Stimulated activated CD8-positive, alpha-beta memory T cell treated with anti-CD3 and anti-CD28 coated beads, Interleukin-7, amount 100 ng/mL, for 24 hours (primary cell): Measurements from ENCODE around the gene KCNQ1.

ENCODE experiments used
- DNase-seq: peaks from one replicate; pipeline ENCODE4 v3.0.0-alpha.2; 2020; ENCODE audit warnings: low read depth

KCNQ1 gene

DNA sequence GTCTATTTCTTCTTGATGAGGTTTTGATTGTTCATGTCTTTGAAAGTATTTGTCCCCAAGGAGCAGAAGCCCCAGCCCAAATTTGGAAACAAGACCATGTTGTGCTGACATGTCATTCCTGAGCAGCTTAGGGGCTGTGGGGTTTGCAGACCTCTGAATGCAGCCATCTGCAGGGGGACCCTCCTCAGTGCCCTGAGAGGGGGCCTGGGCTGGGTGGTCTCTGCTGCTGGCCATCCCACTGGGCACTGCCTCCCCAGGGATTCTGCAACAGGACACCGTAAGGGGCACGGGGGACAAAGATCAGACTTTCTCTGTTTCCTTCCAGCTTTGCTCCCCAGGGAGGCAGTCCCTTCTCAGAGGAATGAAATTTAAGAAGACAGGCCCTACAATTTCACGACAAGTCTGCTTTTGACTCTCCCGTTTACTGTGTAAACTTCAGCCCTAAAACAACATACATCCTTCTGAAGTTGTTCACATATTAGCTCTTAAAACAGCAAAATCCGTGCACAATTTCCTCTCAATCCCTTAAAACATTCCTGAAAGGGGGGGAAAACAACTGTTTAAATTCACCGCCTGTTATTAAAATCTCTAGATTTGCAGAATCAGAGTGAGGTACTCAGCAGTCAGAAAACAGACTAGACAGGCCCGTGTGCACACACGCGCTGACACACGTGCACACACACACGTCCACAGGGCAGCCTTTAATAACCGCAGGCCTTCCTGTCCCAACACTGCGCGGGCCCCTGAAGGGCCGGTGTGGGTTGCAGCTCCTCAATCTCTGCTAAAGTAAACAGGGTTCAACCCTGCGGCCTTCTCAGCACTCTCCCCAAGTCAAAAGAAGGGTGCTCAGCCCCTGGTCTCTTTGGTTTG is 109.8 kb downstream of the KCNQ1 start:
- no peak for DNase-seq

DNA sequence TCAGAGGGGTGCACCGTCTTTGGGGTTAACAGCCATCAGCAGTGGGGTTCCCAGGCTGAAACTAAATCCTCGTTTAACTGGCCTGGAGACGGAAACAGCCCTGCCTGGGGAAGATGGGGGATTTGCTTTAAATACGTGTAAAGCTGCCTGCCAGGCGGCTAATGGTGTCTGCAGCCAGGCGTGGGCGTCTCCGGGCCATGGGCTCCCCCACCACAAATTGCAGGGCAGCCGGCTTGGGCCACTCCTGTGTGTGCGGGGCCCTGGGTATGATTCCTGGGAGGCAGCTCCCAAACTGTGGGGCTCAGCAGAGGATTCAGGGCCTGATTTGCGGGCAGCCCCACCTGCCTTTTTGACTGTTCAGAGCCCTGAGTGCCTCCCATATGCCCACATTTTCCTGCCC is 110.5 kb downstream of the KCNQ1 start:
- no peak for DNase-seq

DNA sequence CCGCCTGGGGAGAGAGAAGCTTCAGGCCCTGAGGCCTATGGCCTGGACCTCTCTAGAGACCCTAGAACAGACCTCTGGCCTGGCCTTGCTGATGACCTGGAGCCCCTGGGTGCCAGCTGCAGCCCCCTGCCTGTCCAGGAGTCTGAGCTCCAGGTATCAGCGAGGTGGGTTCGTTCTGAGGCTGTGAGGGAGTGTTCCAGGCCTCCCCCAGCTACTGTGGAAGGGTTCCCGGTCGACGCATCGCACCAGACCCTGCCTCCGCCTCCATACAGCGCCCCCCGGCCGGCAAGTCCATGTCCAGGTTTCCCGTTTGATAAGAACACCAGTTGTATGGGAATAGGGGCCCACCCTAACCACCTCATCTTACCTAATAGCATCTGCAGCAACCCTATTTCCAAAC is 111.1 kb downstream of the KCNQ1 start:
- no peak for DNase-seq

DNA sequence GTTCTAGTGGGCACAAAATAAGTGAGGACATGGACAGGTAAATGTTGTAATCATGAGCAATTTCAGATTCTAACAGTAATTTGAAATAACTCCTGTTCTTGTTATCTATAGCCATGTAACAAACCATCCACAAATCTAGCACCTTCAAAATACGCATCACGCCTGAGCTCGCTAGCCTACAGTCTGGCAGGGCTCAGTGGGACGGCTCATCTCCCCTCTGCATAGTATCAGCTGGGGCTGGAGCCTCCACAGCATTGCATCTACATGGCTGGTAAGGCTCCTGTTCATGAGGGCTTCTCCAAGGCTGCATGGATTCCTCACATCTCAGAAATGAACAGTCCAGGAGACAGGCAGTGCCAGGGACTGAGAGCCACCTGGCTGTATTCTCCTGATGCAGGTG is 112.6 kb downstream of the KCNQ1 start:
- no peak for DNase-seq

DNA sequence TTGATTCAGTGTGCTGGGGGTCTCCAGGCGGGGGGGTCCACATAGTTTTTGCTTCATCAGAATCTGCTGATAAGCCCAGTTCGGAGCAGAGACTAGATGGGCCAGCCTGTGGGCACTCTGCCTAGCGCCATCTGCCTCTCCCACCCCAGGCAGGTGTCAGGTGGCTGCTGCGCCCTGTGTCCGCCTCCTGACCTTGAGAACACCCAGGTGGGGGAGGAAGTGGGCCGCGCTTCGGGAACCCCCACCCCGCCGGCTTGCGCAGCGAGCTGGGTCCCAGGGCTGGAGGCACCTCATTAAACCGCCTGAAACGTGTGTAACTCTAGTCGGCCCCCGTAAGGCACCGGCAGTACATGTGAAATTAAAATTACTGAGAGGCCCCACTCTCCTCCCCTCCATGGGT is 113.6 kb downstream of the KCNQ1 start:
- no peak for DNase-seq

DNA sequence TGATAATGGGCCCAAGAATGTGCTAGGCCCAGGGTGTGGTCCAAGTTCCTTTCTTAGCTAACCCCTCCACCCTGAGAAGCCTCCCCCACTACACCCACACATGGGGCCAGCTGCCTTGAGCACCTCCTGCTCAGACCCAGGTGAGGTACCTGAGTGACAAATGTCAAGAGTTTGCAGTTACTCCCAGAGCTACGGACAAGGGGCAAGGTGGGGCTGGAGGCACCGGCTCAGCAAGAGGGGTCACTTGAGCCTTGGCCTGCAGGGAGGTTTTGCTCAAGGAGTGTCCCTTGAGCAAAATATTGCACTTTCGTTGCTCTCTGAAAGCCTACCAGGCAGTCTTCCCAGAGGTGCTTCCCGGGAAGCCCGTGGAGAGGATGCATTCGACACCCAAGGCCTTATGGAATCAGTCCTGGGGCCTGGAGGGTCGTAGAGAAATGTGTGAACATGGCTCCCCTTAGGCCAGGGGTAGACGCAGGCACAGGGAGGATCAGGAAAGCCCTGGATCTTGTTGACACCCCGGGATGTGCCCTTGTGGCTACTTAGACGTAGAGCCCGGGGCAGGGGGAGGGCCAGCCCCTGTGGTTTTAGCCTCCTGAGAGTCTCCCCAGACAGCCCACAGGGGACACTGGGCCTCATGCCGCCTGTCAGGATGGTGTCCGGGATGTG is 114.2 kb downstream of the KCNQ1 start:
- DNase-seq = no peak

DNA sequence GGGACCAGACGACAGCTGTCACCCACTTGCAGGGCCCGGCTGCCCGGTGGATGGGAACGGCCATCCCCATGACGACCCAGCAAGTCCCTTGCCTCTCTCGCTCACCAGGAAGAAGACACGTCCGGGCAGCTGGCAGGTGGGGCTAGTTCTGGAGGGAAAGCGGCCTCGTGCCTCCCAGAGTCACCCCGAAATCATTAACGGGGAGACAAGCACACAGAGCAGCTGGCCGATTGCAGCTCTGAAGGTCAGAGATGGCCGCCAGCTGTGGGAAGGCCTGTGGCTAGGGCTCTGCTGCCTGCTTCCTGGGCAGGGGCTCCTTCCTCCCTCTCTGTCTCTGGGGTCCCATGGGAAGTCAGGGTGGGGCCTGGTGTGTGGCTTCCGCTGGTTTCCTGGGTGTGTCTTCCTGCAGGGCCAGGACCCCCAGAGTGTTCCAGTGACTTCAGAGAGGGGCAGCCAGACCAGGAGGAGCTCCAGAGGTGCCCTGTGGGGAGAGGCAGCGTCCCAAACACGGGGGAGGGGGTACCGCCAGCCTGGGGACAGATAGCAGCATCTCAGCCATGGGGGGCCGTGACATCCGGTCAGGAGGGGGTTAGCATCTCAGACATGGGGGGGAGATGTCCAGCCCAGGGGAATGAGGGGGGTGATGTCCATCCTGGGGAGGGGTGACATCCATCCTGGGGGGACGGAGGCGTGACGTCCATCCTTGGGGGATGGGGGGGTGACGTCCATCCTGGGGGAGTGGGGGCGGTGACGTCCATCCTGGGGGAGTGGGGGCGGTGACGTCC is 114.9 kb downstream of the KCNQ1 start:
- no peak for DNase-seq

DNA sequence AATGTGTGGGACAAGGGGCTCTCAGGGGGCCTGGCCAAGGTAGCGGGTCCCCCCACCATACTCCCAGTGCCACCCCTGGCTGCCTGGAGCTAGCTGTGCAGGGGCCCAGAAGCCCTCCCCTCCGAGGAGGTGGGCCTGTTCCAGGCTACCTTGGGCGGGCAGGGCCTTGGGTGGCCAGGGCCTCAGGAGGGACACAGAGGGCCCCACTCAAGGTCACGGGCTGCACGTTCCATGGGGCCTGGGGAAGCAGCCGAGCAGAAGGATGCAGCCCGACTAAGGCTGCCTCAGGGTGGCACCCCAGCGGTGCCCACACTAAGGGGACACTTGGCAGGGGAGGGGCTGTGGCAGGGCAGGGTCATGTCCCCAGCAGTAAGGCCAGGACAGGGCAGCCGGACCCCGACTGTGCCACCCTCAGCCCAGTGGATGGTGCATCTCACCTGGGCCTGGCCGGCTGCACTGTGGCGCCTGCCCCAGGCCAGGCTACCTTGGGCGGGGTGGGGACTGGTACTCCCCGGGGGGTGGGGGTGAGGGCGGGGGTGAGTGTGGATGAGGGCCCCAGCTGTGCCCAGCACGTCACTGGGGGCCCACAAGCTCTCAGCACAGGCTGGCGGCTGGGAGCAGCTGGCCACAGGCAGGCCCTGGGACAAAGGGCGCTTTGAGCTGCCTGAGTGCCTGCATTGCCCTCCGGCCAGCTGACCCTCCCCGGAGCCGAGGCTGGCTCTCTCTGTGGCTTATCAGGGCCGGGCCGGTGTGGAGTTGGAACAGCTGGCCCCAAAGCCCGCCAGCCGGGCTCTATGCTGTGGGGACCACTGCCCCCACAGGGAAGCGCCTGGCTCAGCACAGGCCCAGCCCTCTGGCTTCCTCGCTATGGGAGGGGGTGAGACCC is 117.1 kb downstream of the KCNQ1 start:
- DNase-seq = no peak

DNA sequence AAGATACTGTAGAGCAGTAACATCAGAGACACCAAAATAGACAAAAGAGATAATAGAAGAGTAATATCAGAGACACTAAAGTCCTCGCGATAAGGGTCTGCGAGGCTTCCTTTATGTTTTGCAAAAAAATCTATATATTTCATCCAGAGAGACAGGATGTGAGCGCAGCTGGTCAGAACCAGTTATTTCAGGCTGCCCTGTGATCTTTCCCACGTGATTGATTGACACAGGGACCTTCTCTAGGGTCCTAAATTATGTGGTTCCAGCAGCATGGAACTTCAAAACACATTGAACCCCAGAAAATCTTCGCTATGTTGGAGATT is 118.0 kb downstream of the KCNQ1 start:
- DNase-seq = no peak

DNA sequence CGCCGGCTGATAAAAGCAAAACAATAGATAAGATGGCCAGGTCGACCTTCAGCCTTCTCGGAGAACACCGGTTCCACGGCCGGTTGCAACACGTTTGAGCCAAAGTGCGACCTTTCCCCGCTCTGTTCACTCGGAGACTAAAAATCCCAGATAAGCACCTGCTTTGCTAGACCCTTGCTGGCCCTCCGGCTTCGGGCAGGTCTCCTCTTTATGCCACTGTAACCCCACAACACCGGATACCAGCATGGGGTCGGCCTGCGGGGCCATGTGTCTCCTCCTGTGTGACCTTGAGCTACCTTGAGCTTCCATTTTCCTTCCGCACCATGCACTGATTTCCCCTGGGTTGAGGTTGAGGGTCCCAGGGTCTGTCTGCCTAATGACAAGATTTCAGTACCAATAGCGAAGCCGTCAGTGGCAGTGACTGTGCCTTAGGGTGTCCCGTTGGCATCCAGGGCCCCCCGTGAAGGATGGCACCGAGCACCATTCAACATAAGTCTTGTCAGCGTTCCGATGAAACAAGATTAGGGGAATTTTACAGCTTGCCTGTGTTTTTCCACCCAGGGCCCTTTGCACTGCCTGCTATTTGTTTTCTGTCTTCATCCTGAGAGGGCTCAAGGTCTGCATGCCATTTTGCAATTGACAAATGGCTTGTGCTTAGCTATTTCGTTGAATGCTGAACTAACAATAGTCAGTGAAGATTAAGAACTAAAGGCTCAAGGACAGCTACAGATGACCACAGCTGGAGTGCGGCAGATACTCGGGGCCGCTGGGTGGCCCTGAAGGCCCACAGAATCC is 118.6 kb downstream of the KCNQ1 start:
- DNase-seq = no peak

DNA sequence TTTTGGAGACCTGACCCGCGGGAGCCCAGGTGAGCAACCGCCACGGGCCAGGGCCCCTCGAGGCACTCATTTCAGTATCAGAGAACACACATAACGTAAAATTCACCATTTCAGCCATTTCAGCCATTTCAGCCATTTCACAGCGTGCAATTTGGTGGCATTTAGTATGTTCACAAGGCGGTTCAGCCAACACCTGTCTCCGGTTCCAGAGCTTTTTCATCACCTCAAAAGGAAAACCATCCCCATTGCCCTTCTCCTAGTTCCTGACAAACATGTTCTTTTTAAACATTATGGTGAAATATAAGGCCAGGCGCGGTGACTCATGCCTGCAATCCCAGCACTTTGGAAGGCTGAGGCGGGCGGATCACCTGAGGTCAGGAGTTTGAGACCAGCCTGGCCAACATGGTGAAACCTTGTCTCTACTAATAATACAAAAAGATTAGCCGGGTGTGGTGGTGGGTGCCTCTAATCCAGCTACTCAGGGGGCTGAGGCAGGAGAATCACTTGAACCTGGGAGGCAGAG is 119.3 kb downstream of the KCNQ1 start:
- no peak for DNase-seq

DNA sequence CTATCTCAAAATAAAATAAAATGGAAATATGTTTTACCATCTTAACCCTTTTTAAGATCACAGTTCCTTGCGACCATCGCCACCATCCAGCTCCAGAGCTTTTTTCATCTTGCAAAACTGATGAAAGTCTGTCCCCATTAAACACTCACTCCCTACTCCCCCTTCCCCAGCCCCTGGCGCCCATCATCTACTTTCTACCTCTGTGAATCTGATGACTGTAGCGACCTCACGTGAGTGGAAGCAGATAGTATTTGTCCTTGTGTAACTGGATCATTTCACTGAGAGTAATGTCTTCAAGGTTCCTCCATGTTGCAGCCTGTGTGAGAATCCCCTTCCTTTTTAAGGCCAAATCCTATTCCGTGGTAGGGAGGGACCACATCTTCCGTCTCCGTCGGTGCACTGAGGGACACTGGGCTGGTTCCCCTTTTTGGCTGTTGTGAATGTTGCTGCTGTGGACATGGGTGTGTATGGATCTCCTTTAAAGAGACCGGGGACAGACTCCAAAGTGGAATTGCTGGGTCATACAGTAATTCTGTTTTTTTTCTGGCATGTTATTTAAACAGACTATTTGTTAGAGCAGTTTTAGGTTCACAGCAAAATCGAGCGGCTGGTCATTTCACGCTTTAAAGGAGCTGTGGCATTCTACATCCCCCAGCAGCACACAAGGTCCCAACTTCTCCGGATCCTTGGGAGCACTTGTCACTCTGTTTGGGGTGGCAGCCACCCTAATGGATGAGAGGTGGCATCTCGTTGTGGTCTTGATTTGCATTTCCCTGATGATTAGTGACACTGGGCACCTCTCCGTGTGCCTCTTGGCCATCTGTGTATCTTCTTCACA is 120.0 kb downstream of the KCNQ1 start:
- DNase-seq = no peak

DNA sequence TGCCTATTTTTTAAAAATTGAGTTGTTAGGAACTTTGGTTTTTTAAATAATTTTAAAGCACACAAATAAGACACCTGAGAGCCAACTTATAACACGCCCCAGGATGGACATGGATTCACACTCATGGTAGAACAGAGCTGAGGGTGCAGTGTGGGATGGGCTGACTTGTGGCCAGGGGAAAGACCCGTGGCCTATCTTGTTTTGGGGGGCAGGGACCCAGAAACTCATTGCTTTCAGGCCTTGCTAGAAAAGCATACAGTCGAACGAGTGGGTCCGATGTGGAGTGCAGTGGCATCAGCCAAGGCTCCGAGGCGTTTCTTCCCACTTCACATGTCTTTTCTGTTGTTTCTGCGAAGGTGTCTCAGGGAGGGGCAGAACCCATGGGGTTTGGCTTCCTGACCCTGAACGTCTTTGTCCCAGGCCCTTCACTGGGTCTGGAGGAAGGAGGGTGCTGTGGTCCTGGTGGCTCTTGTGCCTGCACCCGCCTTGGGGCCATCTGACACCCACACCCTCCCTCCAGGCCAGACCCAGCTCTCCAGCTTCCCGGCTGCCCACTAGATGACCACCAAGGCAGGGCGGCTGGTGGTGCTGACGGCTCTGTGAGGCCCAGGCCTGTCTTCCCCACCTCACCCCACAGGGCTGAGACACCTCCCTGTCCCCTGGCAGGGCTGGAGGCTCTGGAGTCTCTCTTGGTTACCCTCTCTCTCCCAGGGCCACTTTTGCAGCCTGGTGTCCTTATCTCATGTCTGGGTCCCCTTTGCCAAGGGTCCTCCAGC is 120.8 kb downstream of the KCNQ1 start:
- no peak for DNase-seq

DNA sequence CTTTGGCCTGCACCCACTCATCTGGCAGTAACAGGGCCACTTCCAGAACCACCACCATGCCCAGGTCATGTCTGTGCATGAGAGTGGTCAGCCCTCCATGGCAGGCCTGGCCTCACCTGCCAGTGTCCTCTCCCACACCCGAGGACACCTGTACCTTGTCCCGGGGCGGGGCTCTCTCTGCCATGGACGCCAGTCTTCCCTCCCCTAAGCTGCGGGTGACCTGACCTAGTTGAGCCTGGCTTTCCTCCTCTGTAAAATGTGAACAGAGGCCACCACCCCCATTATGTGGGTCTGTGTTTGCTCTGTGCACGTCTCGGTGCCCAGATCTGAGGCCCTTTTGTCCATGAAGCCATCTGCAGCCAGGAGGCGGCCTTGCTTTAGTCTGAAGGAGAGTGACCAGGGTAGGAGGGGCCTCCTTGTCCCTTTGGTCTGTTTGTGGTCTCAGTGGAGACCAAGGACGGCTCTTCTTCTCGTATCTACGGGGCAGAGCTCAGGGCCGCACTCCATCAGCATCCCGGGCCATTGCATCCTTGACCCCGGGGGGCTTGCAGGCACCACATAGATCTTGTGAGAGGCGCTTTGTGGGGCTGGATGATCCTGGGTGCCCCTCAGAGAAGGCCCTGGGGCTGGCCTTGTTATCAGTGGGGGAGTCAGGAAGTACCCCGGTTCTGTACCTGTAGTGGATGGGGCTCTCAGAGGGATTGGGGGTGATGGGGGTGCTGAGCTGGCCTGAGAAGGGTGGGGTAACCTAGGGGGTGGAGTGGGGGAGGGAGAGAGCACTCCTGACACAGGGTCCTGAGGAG is 121.6 kb downstream of the KCNQ1 start:
- no peak for DNase-seq

DNA sequence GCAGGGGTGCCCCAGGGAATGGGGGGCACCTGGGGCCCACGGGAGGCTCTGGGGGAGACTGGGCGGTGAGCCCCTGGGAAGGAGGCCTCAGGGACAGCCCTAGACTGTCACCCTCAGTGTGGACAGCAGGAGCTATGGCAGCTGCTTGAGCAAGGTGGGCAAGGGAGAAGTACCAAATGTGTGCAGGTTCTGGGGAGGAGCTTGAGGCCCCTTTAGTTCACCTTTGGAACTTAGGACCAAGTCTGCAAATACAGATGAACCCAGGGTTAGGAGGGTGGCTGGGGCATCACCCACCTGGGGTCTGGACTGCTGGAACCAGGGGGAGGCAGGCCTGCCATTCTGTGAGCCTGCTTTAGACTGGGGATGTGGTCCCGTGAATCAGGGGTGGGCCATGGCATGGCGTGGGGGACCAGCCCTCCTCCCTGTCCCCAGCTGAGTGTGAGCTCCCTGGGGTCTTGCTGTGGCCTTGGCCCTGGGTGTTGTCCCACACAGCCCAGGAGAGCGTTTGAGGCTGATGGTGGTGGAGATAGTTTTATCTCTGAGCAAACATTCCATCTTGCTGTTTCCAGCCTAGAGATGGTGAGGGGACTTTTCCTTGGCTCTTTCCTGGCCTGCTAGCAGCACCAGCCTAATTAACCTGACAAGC is 122.3 kb downstream of the KCNQ1 start:
- no peak for DNase-seq

DNA sequence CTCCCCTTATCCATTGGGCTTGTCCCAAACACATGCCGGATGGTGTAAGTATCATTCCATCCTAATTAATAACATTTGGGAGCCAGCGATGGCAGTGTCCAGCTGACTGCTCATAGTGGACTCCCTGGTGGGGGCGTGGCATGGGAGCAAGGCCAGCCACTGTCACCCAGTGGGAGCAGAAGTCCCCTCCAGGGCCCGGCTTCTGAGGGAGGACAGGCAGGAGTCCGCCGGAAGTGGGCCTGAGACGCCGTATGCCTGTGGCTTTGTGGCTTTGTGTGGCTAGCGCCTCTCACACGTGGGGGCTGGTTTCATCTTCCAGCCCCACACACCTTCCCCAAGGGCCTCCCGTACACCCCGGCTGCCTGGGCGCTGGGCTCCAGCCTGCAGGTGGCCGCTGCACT is 124.5 kb downstream of the KCNQ1 start:
- no peak for DNase-seq

DNA sequence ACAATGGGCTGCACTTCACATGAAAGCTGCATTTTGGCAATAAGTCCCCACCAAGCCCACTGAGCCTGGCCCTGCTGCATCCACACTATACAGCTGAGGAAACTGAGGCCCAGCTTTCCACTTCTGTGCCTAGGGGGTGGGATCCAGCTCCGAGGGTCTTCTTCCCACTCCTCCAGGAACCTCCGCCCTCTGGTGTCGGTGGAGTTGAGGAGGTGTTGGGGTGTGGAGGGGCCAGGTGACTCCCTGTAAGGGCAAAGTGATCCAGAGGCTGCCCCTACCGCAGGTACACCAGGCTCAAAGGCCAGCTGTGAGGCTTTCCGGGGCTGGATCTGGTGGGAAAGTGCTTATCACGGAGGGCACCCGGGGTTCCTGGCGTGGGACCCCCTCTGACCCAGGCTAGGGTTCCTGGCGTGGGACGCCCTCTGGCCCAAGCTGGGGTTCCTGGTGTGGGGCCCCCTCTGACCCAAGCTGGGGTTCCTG is 125.0 kb downstream of the KCNQ1 start:
- no peak for DNase-seq
